ENCODE data around the gene OR5K4. TPM values are rescaled to one million over a fixed set of nuclear protein-coding genes. Genes with fewer than 3 reads are reported as not detected.
"Not testable (repeated sequence)": the region's sequence is repeated elsewhere in the genome, so short reads cannot be mapped to it uniquely, and the experiment has no call there.

The OR5K4 gene
- total RNA-seq, 1 experiment from 2014 or later, result not detected

DNA sequence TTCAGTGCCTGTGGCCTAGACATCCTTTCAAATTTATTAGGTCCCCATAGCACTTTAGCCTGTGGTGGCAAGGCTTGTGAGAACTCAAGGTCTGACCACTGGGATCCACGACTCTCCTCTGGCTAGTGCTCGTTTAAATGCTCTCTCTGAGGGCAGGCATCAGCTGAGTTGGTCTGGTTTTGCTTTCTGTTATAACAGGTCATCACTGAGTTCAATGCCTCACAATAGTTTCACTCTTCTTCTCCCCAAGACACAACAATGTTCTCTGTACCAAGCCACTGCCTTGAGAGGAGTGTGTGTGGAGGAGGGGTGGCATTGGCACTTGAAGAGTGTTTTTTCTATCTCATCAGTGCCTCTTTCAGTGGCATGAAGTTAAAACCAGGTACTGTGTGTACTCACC lies 7.6 kb downstream of the OR5K4 start:
- in situ Hi-C loops (cut with HindIII; ENCODE audit: low pct_unique_long_range_greater_than_20kb, low sequenced_read_pairs), result no loop called here
- no peak for DNase-seq (ENCODE audit: low read depth)

DNA sequence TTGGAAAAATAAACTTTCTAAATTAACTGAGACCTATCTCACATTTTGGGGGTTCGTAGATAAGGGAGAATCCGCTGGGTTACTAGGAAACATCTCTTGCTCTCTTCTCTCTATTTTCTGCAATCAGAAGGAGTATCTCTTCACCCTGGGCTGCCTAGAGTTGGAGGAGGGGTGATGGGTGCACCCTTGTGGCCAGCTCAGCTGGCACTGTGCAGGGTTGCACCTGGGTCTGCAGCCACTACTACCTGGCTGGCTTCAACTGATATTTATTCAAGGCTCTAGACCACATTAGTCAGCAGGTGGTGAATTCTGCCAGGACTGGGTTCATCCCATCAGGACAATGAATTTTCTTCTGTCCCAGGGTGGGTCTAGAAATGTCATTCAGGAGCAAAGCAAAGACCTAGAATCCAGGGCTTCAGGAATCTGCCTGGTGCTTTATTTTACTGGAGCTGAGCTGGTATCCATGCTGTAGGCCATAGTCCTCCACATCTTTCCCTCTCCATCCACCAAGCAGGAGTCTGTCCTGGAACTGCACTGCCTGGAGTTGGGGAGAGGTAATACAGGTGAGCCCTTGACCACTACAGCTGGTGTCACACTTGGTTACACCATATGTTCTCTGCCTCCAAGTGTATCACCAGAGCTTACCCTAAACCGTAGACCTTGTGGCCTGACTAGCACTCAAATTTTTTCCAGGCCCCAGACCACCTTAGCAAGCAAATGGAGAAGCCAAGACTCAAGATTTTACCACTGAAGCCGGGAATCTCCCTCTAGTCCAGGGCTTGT lies 14.0 kb downstream of the OR5K4 start:
- in situ Hi-C loops (cut with HindIII; ENCODE audit: low pct_unique_long_range_greater_than_20kb, low sequenced_read_pairs), result no loop called here
- no peak for DNase-seq (ENCODE audit: low read depth)

DNA sequence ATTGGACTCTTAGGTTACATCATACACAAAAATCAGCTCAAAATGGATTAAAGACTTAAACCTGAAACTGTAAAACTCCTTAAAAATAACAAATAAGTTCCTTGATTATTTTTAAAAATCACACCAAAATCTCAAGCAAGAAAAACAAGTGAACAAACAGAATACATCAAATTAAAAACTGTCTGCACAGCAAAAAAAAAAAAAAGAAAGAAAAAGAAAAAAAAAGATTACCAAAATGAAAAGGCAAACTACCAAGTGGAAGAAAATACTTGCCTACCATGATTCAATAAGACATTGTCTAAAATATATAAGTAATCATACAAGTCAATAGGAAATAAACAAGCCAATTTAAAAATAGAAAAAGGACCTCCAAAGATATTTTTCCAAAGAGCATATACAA lies 17.5 kb downstream of the OR5K4 start:
- in situ Hi-C loops (cut with HindIII; ENCODE audit: low pct_unique_long_range_greater_than_20kb, low sequenced_read_pairs), result no loop called here
- DNase-seq (ENCODE audit: low read depth), result no peak

DNA sequence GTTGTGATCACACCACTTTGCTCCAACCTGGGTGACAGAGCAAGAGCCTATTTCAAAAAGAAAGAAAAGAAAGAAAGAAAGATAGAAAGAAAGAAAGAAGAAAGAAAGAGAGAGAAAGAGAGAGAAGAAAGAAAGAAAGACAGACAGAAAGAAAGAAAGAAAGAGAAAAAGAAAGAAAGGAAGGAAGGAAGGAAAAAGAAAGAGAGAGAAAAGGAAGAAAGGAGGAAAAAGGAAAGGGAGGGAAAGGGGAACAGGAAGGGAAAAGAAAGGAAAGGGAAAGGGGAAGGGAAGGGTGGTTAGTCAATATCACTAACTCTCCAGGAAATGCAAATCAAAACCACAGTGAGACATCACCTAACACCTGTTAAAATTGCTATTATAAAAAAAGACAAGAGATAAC lies 18.2 kb downstream of the OR5K4 start:
- in situ Hi-C loops (cut with HindIII; ENCODE audit: low pct_unique_long_range_greater_than_20kb, low sequenced_read_pairs), result no loop called here
- no peak for DNase-seq (ENCODE audit: low read depth)

DNA sequence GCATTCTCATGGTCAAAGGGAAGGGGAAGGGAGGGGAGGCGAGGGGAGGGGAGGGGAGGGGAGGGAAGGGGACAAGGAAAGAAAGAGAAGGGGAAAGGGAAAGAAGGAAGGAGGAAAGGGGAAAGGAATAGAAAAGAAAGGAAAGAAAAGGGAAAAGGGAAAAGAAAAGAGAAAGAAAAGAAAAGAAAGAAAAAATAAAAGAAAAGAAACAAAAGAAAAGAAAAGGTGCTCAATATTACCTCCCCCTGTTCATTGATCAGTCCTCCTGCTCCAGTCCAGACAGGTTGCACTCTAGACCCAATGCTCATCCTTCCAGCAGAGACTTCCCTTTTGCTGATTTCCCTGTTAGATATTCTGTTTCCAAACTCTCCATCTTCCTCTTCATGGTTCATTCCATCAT lies 18.8 kb downstream of the OR5K4 start:
- in situ Hi-C loops (cut with HindIII; ENCODE audit: low pct_unique_long_range_greater_than_20kb, low sequenced_read_pairs), result no loop called here
- DNase-seq (ENCODE audit: low read depth), result no peak

DNA sequence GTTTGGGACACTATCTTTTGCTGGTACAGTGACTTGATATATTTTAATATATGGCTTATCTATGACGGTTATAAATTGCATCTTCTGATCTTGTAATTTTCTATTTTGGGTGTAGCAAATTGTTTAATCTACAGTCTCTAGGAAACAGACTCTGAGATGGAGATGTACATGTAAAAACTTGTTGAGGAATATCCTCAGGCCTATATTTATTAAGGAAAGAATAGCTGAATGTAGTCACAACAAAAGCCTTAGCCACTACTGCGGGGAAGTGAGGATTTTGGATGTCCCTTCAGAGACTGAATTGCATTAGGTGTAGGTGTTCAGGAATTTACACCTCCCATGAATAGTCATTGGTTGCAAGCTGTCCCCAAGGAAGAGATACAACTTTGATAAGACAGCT lies 23.0 kb downstream of the OR5K4 start:
- no peak for DNase-seq (ENCODE audit: low read depth)

DNA sequence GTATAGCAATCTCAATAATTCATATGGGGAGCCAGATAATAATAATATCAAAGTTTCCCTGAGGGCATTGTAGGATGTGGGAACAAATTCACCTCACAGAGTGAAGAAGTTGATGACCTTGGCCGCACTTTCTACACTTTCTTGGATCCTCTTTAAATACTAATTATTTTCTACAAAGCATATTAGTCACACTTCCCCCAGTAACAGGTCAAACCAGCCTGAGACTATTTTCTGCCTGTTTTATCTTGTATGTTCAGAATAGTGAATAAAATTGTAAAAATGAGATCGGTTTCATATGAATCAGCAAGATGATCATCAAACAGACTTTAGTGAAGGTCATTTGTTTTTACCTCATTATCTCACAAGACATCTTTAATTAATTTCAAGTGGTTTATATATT lies 34.5 kb downstream of the OR5K4 start:
- in situ Hi-C loops (cut with HindIII; ENCODE audit: low pct_unique_long_range_greater_than_20kb, low sequenced_read_pairs), result no loop called here

More for the DNA sequence above, 23.0 kb downstream of the OR5K4 start:
- in situ Hi-C loops (cut with HindIII; ENCODE audit: low pct_unique_long_range_greater_than_20kb, low sequenced_read_pairs), result no loop called here

DNA sequence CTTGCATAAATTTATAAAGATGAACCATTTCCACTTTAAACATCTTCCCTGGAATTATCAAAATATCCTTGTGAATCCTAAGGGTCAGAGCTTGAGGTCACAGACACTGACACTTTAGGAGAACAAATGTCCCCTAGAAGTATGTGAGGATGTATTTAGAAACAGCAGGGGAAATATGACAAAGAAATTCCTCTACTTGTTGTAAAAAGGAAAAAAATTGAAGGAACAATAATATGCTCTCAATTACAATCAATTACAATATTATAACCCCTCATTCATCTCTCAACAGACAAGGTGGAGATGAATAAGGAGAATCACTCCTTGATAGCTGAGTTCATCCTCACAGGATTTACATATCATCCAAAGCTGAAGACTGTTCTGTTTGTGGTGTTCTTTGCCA lies 36.7 kb downstream of the OR5K4 start, which contains the start of gene OR5K3:
OR5K3 (plus strand) TSS at position 301 of the 400 bp plus-strand sequence; CDS start at position 301, 0 bp downstream.
- no peak for DNase-seq (ENCODE audit: low read depth)
- in situ Hi-C loops (cut with HindIII; ENCODE audit: low pct_unique_long_range_greater_than_20kb, low sequenced_read_pairs), result no loop called here

More for the DNA sequence above, 34.5 kb downstream of the OR5K4 start:
- DNase-seq (ENCODE audit: low read depth), result no peak

DNA sequence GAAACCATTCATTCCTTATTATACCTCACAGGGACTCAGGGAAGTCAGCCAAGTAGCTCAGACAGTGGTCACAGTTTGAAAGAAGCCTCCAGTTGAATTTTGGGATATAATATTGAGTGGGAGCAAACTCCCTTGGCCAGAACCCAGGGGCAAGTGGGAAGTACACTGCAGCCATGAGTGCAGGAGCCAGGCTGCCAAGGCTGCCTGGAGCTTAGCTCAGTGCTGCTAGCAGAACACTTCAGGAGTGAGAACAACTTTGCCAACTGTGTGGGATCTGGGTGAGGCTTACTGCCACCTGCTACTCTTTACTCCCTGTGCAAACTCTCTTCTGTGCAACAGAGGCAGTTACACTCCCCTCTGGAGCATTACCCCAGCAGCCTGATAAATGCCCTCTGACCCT lies 41.4 kb downstream of the OR5K4 start:
- DNase-seq (ENCODE audit: low read depth), result no peak
- in situ Hi-C loops (cut with HindIII; ENCODE audit: low pct_unique_long_range_greater_than_20kb, low sequenced_read_pairs), result no loop called here

DNA sequence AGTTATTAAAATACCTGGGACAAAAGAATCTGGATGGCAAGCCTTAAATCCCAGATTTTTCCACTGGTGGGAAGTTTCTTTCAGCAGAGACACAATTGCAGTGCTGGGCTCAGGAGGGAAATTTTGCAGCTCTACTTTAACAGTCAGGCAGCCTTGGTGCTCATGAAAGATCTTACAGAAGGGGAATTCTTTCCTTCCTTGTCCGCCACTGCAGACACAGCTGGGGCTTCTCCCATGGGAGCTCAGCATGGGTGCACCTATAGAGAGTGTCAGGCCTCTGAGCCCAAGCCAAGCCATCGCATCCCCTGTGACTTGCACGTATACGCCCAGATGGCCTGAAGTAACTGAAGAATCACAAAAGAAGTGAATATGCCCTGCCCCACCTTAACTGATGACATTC lies 42.8 kb downstream of the OR5K4 start:
- DNase-seq (ENCODE audit: low read depth); in situ Hi-C loops (cut with HindIII; ENCODE audit: low pct_unique_long_range_greater_than_20kb, low sequenced_read_pairs): not testable (repeated sequence)

DNA sequence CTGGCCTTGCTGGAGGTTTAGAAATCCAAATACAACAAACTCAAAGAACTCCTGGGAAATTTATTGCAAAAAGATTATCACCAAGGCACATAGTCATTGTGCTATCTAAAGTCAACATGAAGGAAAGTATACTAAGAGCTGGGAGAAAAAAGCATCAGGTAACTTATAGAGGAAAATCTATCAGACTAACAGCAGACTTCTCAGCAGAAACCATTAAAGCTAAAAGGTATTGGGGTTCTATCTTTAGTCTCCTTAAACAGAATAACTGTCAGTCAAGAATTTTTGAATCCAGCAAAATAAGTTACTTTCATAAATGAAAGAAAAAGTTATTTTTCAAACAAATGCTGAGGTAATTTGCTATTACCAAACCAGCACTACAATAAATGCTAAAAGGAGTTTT lies 44.9 kb downstream of the OR5K4 start:
- in situ Hi-C loops (cut with HindIII; ENCODE audit: low pct_unique_long_range_greater_than_20kb, low sequenced_read_pairs), result no loop called here
- no peak for DNase-seq (ENCODE audit: low read depth)

DNA sequence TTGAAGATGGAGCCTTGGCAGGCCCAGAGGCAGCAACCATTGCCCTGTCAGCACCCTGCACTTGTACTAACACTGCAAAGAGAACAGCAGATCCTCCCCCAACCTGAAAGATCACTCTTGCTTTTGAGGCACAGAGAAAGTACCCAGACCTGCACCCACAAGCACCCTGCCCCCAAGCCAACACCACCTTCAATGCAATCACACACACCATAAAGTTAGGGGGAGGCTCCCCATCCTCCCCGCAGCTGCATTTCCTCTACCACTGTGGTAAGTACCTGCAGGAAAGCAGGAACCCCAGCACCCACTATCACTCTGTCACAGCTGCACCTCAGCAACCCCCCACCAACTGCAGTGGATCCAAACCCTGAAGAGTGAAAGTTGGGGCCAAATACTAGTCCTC lies 48.9 kb downstream of the OR5K4 start:
- in situ Hi-C loops (cut with HindIII; ENCODE audit: low pct_unique_long_range_greater_than_20kb, low sequenced_read_pairs), result no loop called here
- no peak for DNase-seq (ENCODE audit: low read depth)

DNA sequence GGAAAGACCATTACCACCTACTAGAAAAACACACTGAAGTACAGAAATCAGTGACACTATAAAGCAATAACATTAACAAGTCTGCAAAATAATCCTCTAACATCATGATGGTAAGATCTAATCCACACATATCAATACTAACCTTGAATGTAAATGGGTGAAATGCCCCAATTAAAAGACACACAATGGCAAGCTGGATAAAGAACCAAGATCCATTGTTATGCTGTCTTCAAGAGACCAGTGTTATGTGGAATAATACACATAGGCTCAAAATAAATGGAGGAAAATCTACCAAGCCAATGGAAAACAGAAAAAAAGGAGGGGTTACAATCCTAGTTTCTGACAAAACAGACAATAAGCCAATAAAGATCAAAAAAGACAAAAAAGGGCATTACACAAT lies 50.4 kb downstream of the OR5K4 start:
- DNase-seq (ENCODE audit: low read depth), result no peak
- in situ Hi-C loops (cut with HindIII; ENCODE audit: low pct_unique_long_range_greater_than_20kb, low sequenced_read_pairs), result no loop called here

Other genes with a start within 250 kb of the OR5K4 start
- not detected in 2 replicates for gene OR5H1, start 223.1 kb upstream of the OR5K4 start, total RNA-seq (2014; rRNA removed; shearing (Covaris generic); ENCODE audit: low replicate concordance)
- gene OR5H14, start 206.4 kb upstream of the OR5K4 start, total RNA-seq (2014; rRNA removed; shearing (Covaris generic); ENCODE audit: low replicate concordance), result not detected in 2 replicates
- gene OR5H15, start 187.2 kb upstream of the OR5K4 start, total RNA-seq (2014; rRNA removed; shearing (Covaris generic); ENCODE audit: low replicate concordance), result not detected in 2 replicates
- gene OR5H6, start 89.6 kb upstream of the OR5K4 start, total RNA-seq (2014; rRNA removed; shearing (Covaris generic); ENCODE audit: low replicate concordance), result not detected in 2 replicates
- gene OR5H2, start 71.3 kb upstream of the OR5K4 start, total RNA-seq (2014; rRNA removed; shearing (Covaris generic); ENCODE audit: low replicate concordance), result not detected in 2 replicates
- gene OR5K3, start 36.8 kb downstream of the OR5K4 start, total RNA-seq (2014; rRNA removed; shearing (Covaris generic); ENCODE audit: low replicate concordance), result not detected in 2 replicates
- not detected in 2 replicates for gene OR5K1, start 109.3 kb downstream of the OR5K4 start, total RNA-seq (2014; rRNA removed; shearing (Covaris generic); ENCODE audit: low replicate concordance)
- not detected in 2 replicates for gene OR5K2, start 143.8 kb downstream of the OR5K4 start, total RNA-seq (2014; rRNA removed; shearing (Covaris generic); ENCODE audit: low replicate concordance)
- gene CLDND1, start 169.0 kb downstream of the OR5K4 start, total RNA-seq (2014; rRNA removed; shearing (Covaris generic); ENCODE audit: low replicate concordance), result 44.4 and 46.5 TPM in 2 replicates
- not detected in 2 replicates for gene GPR15, start 178.1 kb downstream of the OR5K4 start, total RNA-seq (2014; rRNA removed; shearing (Covaris generic); ENCODE audit: low replicate concordance)
- 15.0 and 17.0 TPM in 2 replicates for gene CPOX, start 239.8 kb downstream of the OR5K4 start, total RNA-seq (2014; rRNA removed; shearing (Covaris generic); ENCODE audit: low replicate concordance)

Data from Caki2 (cell line).